MM.1S (cell line): ENCODE data around the gene TACSTD2.

Source experiments
- DNase-seq: peaks from one replicate; pipeline ENCODE4 v3.0.0-alpha.2; 2015
- H2AFZ ChIP-seq: fragments of 300-600 bp; sonication (generic); 2 replicates; pipeline ENCODE4 v1.6.0; 2016; ENCODE audit warnings: antibody characterized with exemption, low read length
- H3F3A ChIP-seq: fragments of 300-600 bp; sonication (generic); 2 replicates; pipeline ENCODE4 v1.6.1; 2016; ENCODE audit warnings: mild to moderate bottlenecking, antibody characterized with exemption, low read length, moderate library complexity, mixed read lengths; ENCODE audit not compliant: insufficient read depth
- H3K27ac ChIP-seq: fragments of 300-600 bp; sonication (generic); 2 replicates; pipeline ENCODE4 v1.5.1; 2016; ENCODE audit warnings: mild to moderate bottlenecking, low read length
- H3K27me3 ChIP-seq: fragments of 300-600 bp; sonication (generic); replicated peaks from 2 replicates; pipeline ENCODE4 v1.6.0; 2016; ENCODE audit warnings: low read length; ENCODE audit not compliant: insufficient read depth
- H3K36me3 ChIP-seq: fragments of 300-600 bp; sonication (generic); replicated peaks from 2 replicates; pipeline ENCODE4 v1.6.1; 2016; ENCODE audit warnings: mild to moderate bottlenecking, low read length, mixed read lengths; ENCODE audit not compliant: insufficient read depth
- H3K4me1 ChIP-seq: fragments of 300-600 bp; sonication (generic); 2 replicates; pipeline ENCODE4 v1.6.1; 2016; ENCODE audit warnings: low read length, mixed read lengths
- H3K4me2 ChIP-seq: fragments of 300-600 bp; sonication (generic); 2 replicates; pipeline ENCODE4 v1.6.0; 2016; ENCODE audit warnings: low read depth, low read length
- H3K4me3 ChIP-seq: fragments of 300-600 bp; sonication (generic); 2 replicates; pipeline ENCODE4 v1.5.1; 2016; ENCODE audit warnings: low read length, mixed read lengths
- H3K79me2 ChIP-seq: fragments of 300-600 bp; sonication (generic); 2 replicates; pipeline ENCODE4 v1.6.1; 2016; ENCODE audit warnings: mixed run types, low read length, mixed read lengths
- H3K9ac ChIP-seq: fragments of 300-600 bp; sonication (generic); 2 replicates; pipeline ENCODE4 v1.6.1; 2016; ENCODE audit warnings: low read length, mixed read lengths
- H3K9me2 ChIP-seq: fragments of 300-600 bp; sonication (generic); replicated peaks from 2 replicates; pipeline ENCODE4 v1.6.1; 2016; ENCODE audit warnings: mild to moderate bottlenecking, low read length, mixed read lengths; ENCODE audit not compliant: insufficient read depth
- H3K9me3 ChIP-seq: fragments of 300-600 bp; sonication (generic); replicated peaks from 2 replicates; pipeline ENCODE4 v1.6.1; 2016; ENCODE audit warnings: mild to moderate bottlenecking, low read length, mixed read lengths; ENCODE audit not compliant: insufficient read depth
- H4K20me1 ChIP-seq: fragments of 300-600 bp; sonication (generic); 2 replicates; pipeline ENCODE4 v1.6.1; 2016; ENCODE audit warnings: mild to moderate bottlenecking, low read length, moderate library complexity, mixed read lengths; ENCODE audit not compliant: insufficient read depth
- CTCF ChIP-seq: fragments of 300-600 bp; sonication (generic); IDR thresholded peaks from 2 replicates; pipeline ENCODE4 v1.5.1; 2016; ENCODE audit warnings: antibody characterized with exemption, low read length, mixed read lengths
- EZH2 ChIP-seq: fragments of 300-600 bp; sonication (generic); optimal IDR thresholded peaks from 2 replicates; pipeline ENCODE3; 2017; ENCODE audit warnings: low read depth, mild to moderate bottlenecking, antibody characterized with exemption, low read length, mixed read lengths
- EZH2phosphoT487 ChIP-seq: fragments of 300-600 bp; sonication (generic); IDR thresholded peaks from 2 replicates; pipeline ENCODE4 v1.6.1; 2018; ENCODE audit warnings: antibody characterized with exemption, low read length

TACSTD2 gene

GRCh38 chr1:58585581-58586151, 8.6 kb upstream of the TACSTD2 start:
- H3K79me2 ChIP-seq, result no peaks in the 10 kb centered on the region
- H3K27ac ChIP-seq, result no peak overlapping the region
- H3K4me3 ChIP-seq, result no peak overlapping the region
- DNase-seq, result no peak
- H3K4me2 ChIP-seq, result no peak overlapping the region
- H3F3A ChIP-seq, result no peaks in the 10 kb centered on the region
- H3K27me3 ChIP-seq, result no peaks in the 10 kb centered on the region
- peaks cover 12% of the 10 kb centered on the region; the same call in 1 of the 2 replicates for H3K4me1 ChIP-seq
- H4K20me1 ChIP-seq, result no peaks in the 10 kb centered on the region
- no peak overlapping the region for H3K9ac ChIP-seq
- H3K9me3 ChIP-seq, result no peaks in the 10 kb centered on the region
- no peaks in the 10 kb centered on the region for H3K36me3 ChIP-seq
- TF ChIP-seq EZH2phosphoT487, result no peak
- no peak for TF ChIP-seq EZH2
- TF ChIP-seq CTCF, result no peak
- no peaks in the 10 kb centered on the region for H3K9me2 ChIP-seq
- no peak overlapping the region for H2AFZ ChIP-seq

- no peak overlapping the region for H2AFZ ChIP-seq
- H3K9me2 ChIP-seq, result no peaks in the 10 kb centered on the region
- H3K27ac ChIP-seq, result no peak overlapping the region
- H4K20me1 ChIP-seq, result no peaks in the 10 kb centered on the region
- no peak overlapping the region for H3K9ac ChIP-seq
- H3K79me2 ChIP-seq, result no peaks in the 10 kb centered on the region
- H3K4me2 ChIP-seq, result no peak overlapping the region
- H3K9me3 ChIP-seq, result no peaks in the 10 kb centered on the region
- H3K4me1 ChIP-seq, result peaks cover 12% of the 10 kb centered on the region; the same call in 1 of the 2 replicates
- no peak overlapping the region for H3K4me3 ChIP-seq
- no peaks in the 10 kb centered on the region for H3K36me3 ChIP-seq
- no peak for DNase-seq
- H3K27me3 ChIP-seq, result no peaks in the 10 kb centered on the region
- no peaks in the 10 kb centered on the region for H3F3A ChIP-seq
- no peak for TF ChIP-seq EZH2phosphoT487
- no peak for TF ChIP-seq EZH2
- no peak for TF ChIP-seq CTCF
Observed at GRCh38 chr1:58585166-58585565, 8.1 kb upstream of the TACSTD2 start.

GRCh38 chr1:58584082-58584895, 7.2 kb upstream of the TACSTD2 start:
- H3K27me3 ChIP-seq, result no peaks in the 10 kb centered on the region
- no peaks in the 10 kb centered on the region for H3K36me3 ChIP-seq
- H2AFZ ChIP-seq, result no peak overlapping the region
- H3K4me2 ChIP-seq, result no peak overlapping the region
- peaks cover 12% of the 10 kb centered on the region; the same call in 1 of the 2 replicates for H3K4me1 ChIP-seq
- DNase-seq, result peak; percentile 36
- TF ChIP-seq EZH2phosphoT487, result no peak
- no peak for TF ChIP-seq CTCF
- TF ChIP-seq EZH2, result no peak
- H3K4me3 ChIP-seq, result no peak overlapping the region
- H3K79me2 ChIP-seq, result no peaks in the 10 kb centered on the region
- H3K9me3 ChIP-seq, result no peaks in the 10 kb centered on the region
- no peaks in the 10 kb centered on the region for H3F3A ChIP-seq
- H3K9ac ChIP-seq, result no peak overlapping the region
- no peaks in the 10 kb centered on the region for H3K9me2 ChIP-seq
- no peak overlapping the region for H3K27ac ChIP-seq
- H4K20me1 ChIP-seq, result no peaks in the 10 kb centered on the region
